Limb (tissue), 2 donors: Measurements from ENCODE around the gene LAPTM5.
A peak's percentile ranks its signal among the peaks of the same experiment; 100 is the strongest.

Experiments used
- DNase-seq, 2 donors: peaks; one replicate each; pipeline ENCODE4 v3.0.0-alpha.2; 2016; ENCODE audit errors: extremely low spot score in 2 of 2

Gene LAPTM5

GRCh38 chr1:30787266-30787665 is 29.7 kb upstream of the LAPTM5 start:
- no peak for DNase-seq

GRCh38 chr1:30786264-30786991 is 28.9 kb upstream of the LAPTM5 start:
- DNase-seq, result peak in 1 of 2 donors; percentile 63

- no peak for DNase-seq
Observed at GRCh38 chr1:30785714-30786113, 28.1 kb upstream of the LAPTM5 start.

- no peak for DNase-seq
Observed at GRCh38 chr1:30785181-30785580, 27.6 kb upstream of the LAPTM5 start.

GRCh38 chr1:30783256-30783915 is 25.8 kb upstream of the LAPTM5 start:
- DNase-seq, result no peak

GRCh38 chr1:30782361-30783255 is 25.0 kb upstream of the LAPTM5 start:
- DNase-seq, result peak; percentile 71 to 86

GRCh38 chr1:30781906-30782305 is 24.3 kb upstream of the LAPTM5 start:
- no peak for DNase-seq

- no peak for DNase-seq
Observed at GRCh38 chr1:30780409-30780808, 22.8 kb upstream of the LAPTM5 start.

GRCh38 chr1:30779294-30780071 is 21.9 kb upstream of the LAPTM5 start:
- peak; percentile 77 to 92 for DNase-seq

GRCh38 chr1:30778979-30779293 is 21.4 kb upstream of the LAPTM5 start:
- DNase-seq, result no peak

- no peak for DNase-seq
Observed at GRCh38 chr1:30778154-30778978, 20.8 kb upstream of the LAPTM5 start.

- DNase-seq, result no peak
Observed at GRCh38 chr1:30777904-30778153, 20.3 kb upstream of the LAPTM5 start.

- DNase-seq, result no peak
Observed at GRCh38 chr1:30777060-30777903, 19.7 kb upstream of the LAPTM5 start.

- no peak for DNase-seq
Observed at GRCh38 chr1:30776097-30777059, 18.8 kb upstream of the LAPTM5 start.

- DNase-seq, result no peak
Observed at GRCh38 chr1:30775433-30775975, 17.9 kb upstream of the LAPTM5 start.

GRCh38 chr1:30774550-30775432 is 17.2 kb upstream of the LAPTM5 start:
- no peak for DNase-seq

- DNase-seq, result no peak
Observed at GRCh38 chr1:30773722-30774358, 16.3 kb upstream of the LAPTM5 start.
